Panc1 (cell line): Measurements from ENCODE around the gene CYB561D1. TPM values are rescaled to one million over a fixed set of nuclear protein-coding genes. Genes with fewer than 3 reads are reported as not detected.

Experiments
- ATAC-seq: fragments of 200-7000 bp; cut with Tn5 transposase; 2 replicates; pipeline ENCODE4 v1.9.1; 2020; ENCODE audit warnings: mild to moderate bottlenecking, moderate library complexity
- BruUV-seq: library from RNA; stranded (reverse); fragments of 400-500 nt; replicated peaks from 2 replicates; lab custom pipeline; 2021; lab: Mats Ljungman, UMichigan
- CTCF ChIA-PET: fragments of 300-600 bp; sonication (Branson Sonifier 250); formaldehyde crosslinking; loops from one replicate; lab custom pipeline; 2022; ENCODE audit warnings: antibody characterized with exemption; lab: Charles Lee
- POLR2A ChIA-PET: fragments of 300-600 bp; sonication (Branson Sonifier 250); formaldehyde crosslinking; loops from one replicate; lab custom pipeline; 2022; ENCODE audit warnings: antibody characterized with exemption; lab: Charles Lee
- DNase-seq: peaks from one replicate; pipeline ENCODE4 v3.0.0-alpha.2; 2010; ENCODE audit warnings: low read depth, low spot score
- H3K27ac ChIP-seq: 2 replicates; pipeline ENCODE4 v1.5.1; 2011; ENCODE audit warnings: mild to moderate bottlenecking, low read length, inconsistent platforms
- H3K27me3 ChIP-seq: fragments of 200-500 bp; sonication (Bioruptor generic); 2 replicates; pipeline ENCODE4 v1.6.0; 2014; ENCODE audit warnings: low read length, inconsistent platforms; ENCODE audit not compliant: control insufficient read depth, insufficient read depth
- H3K36me3 ChIP-seq: fragments of 200-500 bp; sonication (Bioruptor generic); 2 replicates; pipeline ENCODE4 v1.5.1; 2014; ENCODE audit warnings: inconsistent platforms, mild to moderate bottlenecking, low read length, moderate library complexity; ENCODE audit not compliant: control insufficient read depth, insufficient read depth
- H3K4me1 ChIP-seq: 2 replicates; pipeline ENCODE4 v1.5.1; 2011; ENCODE audit warnings: inconsistent platforms, mild to moderate bottlenecking, low read length, moderate library complexity; ENCODE audit not compliant: control insufficient read depth, insufficient read depth
- H3K4me3 ChIP-seq, 2 experiments: 2 replicates each; pipeline ENCODE4 v1.5.1; 2011 to 2012; ENCODE audit warnings: low read depth in 2 of 2, low read length in 2 of 2, mild to moderate bottlenecking in 2 of 2, inconsistent platforms in 1 of 2, moderate library complexity in 1 of 2
- H3K9me3 ChIP-seq: fragments of 200-500 bp; sonication (Bioruptor generic); 2 replicates; pipeline ENCODE4 v1.5.1; 2014; ENCODE audit warnings: low read depth, mild to moderate bottlenecking, inconsistent platforms, low read length, moderate library complexity; ENCODE audit not compliant: control insufficient read depth, insufficient read depth
- CTCF ChIP-seq: fragments of 450-650 bp; IDR thresholded peaks from 2 replicates; pipeline ENCODE4 v1.5.1; 2017; ENCODE audit warnings: mild to moderate bottlenecking
- POLR2AphosphoS5 ChIP-seq: IDR thresholded peaks from 2 replicates; pipeline ENCODE4 v1.6.1; 2012; ENCODE audit warnings: mild to moderate bottlenecking, low read depth, low read length, moderate library complexity
- REST ChIP-seq, 2 experiments: IDR thresholded peaks; 2 replicates each; pipeline ENCODE4 v1.6.1; 2011 to 2012; ENCODE audit warnings: low read depth in 2 of 2, control low read depth in 1 of 2, low read length in 1 of 2, mild to moderate bottlenecking in 1 of 2, moderate library complexity in 1 of 2; ENCODE audit not compliant: insufficient read depth in 1 of 2
- SIN3A ChIP-seq: IDR thresholded peaks from 2 replicates; pipeline ENCODE4 v1.6.1; 2012; ENCODE audit warnings: low read depth, mild to moderate bottlenecking, low read length, moderate library complexity, borderline replicate concordance; ENCODE audit not compliant: insufficient read depth
- TCF7L2 ChIP-seq: IDR thresholded peaks from 2 replicates; pipeline ENCODE4 v1.6.1; 2011; ENCODE audit warnings: mild to moderate bottlenecking, low read depth, low read length, inconsistent platforms
- in situ Hi-C: cut with HindIII; loops from 2 replicates; pipeline ENCODE4 v1.10.0; 2016; ENCODE audit warnings: low sequenced_read_pairs, low pct_unique_long_range_greater_than_20kb
- intact Hi-C: fragments of 100-400 bp; cut with micrococcal nuclease; formaldehyde crosslinking; loops from one replicate; pipeline ENCODE4 v1.10.0; 2022; ENCODE audit not compliant: unreplicated experiment
- total RNA-seq: library from RNA; stranded (reverse); gene quantifications from one replicate; pipeline ENCODE4 v1.2.1, GENCODE V29; 2021; ENCODE audit not compliant: unreplicated experiment

CYB561D1 gene
- total RNA-seq, 1 experiment from 2014 or later: 4.5 TPM

- Histone ChIP-seq H3K27me3 (no peaks in the 10 kb centered on the region), H3K4me3 (peak overlapping the region in 1 of 2 experiments; percentile 16; a peak in 1 of 4 replicates), H3K9me3 (no peaks in the 10 kb centered on the region), H3K4me1 (0 out of 2 replicates have a peak, but pooled peaks cover 3% of the 10 kb centered on the region), H3K36me3 (no peaks in the 10 kb centered on the region), H3K27ac (peak overlapping the region; percentile 70)
- intact Hi-C loops (loop anchor here (2.0 to 10.0 kb wide), 2 partner anchors 40 to 98 kb away; no protein-coding TSS in a partner anchor), in situ Hi-C loops (no loop called here)
- ChIA-PET POLR2A (no interaction called here), CTCF (interaction anchor here (0.6 to 2.9 kb wide), 12 partner anchors 12 to 576 kb away, joined by 3 to 23 read pairs (median 6); partner anchors contain the start of genes CYB561D1 and PSMA5)
- ATAC-seq (peak; percentile 90), DNase-seq (peak; percentile 61)
- TF ChIP-seq POLR2AphosphoS5 (no peak), CTCF (peak; percentile 89)
- BruUV-seq: no TSS peak
These were observed 38.7 kb downstream of the CYB561D1 start for GRCh38 chr1:109532365-109533136.

- ATAC-seq (no peak), DNase-seq (no peak)
- Histone ChIP-seq H3K27me3 (no peaks in the 10 kb centered on the region), H3K27ac (no peak overlapping the region), H3K4me3 (no peak overlapping the region), H3K4me1 (0 out of 2 replicates have a peak, but pooled peaks cover 3% of the 10 kb centered on the region), H3K36me3 (no peaks in the 10 kb centered on the region), H3K9me3 (no peaks in the 10 kb centered on the region)
- BruUV-seq: no TSS peak
- in situ Hi-C loops: no loop called here
- ChIA-PET CTCF (interaction anchor here (0.6 kb wide), 1 partner anchor 181 kb away, joined by 5 read pairs; no protein-coding TSS in a partner anchor), POLR2A (interaction anchor here (0.5 to 0.6 kb wide), 2 partner anchors 182 to 198 kb away, joined by 3 to 4 read pairs; no protein-coding TSS in a partner anchor)
- intact Hi-C loops: loop anchor here (10.0 kb wide), 1 partner anchor 100 kb away; no protein-coding TSS in a partner anchor
- TF ChIP-seq TCF7L2: no peak
- no peak for TF ChIP-seq REST (IDR thresholded peaks at IDR 0.05; ENCODE audit: insufficient read depth in 1 of 2, low read depth in 2 of 2, low read length in 1 of 2)
- TF ChIP-seq CTCF: no peak
- TF ChIP-seq POLR2AphosphoS5: no peak
- TF ChIP-seq SIN3A: no peak
These were observed 40.5 kb downstream of the CYB561D1 start for GRCh38 chr1:109534307-109534858.
